PC-9 (cell line): ENCODE measurements around the gene SPATC1L. TPM values are rescaled to one million over a fixed set of nuclear protein-coding genes. Genes with fewer than 3 reads are reported as not detected.

Experiments
- BruUV-seq: library from RNA; stranded (reverse); fragments of 400-500 nt; replicated peaks from 2 replicates; lab custom pipeline; 2021; lab: Mats Ljungman, UMichigan
- CTCF ChIA-PET: fragments of 300-600 bp; sonication (Branson Sonifier 250); formaldehyde crosslinking; loops from one replicate; lab custom pipeline; 2022; ENCODE audit warnings: antibody characterized with exemption; lab: Charles Lee
- POLR2A ChIA-PET: fragments of 300-600 bp; sonication (Branson Sonifier 250); formaldehyde crosslinking; loops from one replicate; lab custom pipeline; 2022; ENCODE audit warnings: antibody characterized with exemption; ENCODE audit not compliant: unreplicated experiment; lab: Charles Lee
- DNase-seq, 2 experiments: peaks; one replicate each; pipeline versions ENCODE4 v3.0.0 to v3.0.0-alpha.2; 2015 to 2022; ENCODE audit warnings: mixed read lengths in 1 of 2
- H2AFZ ChIP-seq: fragments of 200-600 bp; sonication (generic); 2 replicates; pipeline ENCODE4 v1.8.1; 2017; ENCODE audit warnings: antibody characterized with exemption
- H3F3A ChIP-seq: fragments of 200-600 bp; sonication (generic); 2 replicates; pipeline ENCODE4 v1.8.1; 2017; ENCODE audit warnings: antibody characterized with exemption, mild to moderate bottlenecking, low read depth; ENCODE audit not compliant: insufficient read depth
- H3K27ac ChIP-seq: fragments of 200-600 bp; sonication (generic); 2 replicates; pipeline ENCODE4 v1.6.1; 2016; ENCODE audit warnings: mixed run types
- H3K27me3 ChIP-seq: fragments of 200-600 bp; sonication (generic); 2 replicates; pipeline ENCODE4 v1.6.1; 2016; ENCODE audit warnings: low read depth, mixed run types; ENCODE audit not compliant: insufficient read depth
- H3K36me3 ChIP-seq: fragments of 200-600 bp; sonication (generic); 2 replicates; pipeline ENCODE4 v1.6.1; 2016; ENCODE audit warnings: low read depth, mixed run types
- H3K4me1 ChIP-seq: fragments of 200-600 bp; sonication (generic); replicated peaks from 2 replicates; pipeline ENCODE4 v1.6.1; 2016; ENCODE audit warnings: mixed run types; ENCODE audit not compliant: insufficient read depth
- H3K4me2 ChIP-seq: fragments of 200-600 bp; sonication (generic); 2 replicates; pipeline ENCODE4 v1.6.1; 2017; ENCODE audit warnings: mixed run types
- H3K4me3 ChIP-seq: fragments of 200-600 bp; sonication (generic); 2 replicates; pipeline ENCODE4 v1.6.1; 2016; ENCODE audit warnings: mixed run types
- H3K79me2 ChIP-seq: fragments of 200-600 bp; sonication (generic); 2 replicates; pipeline ENCODE4 v1.6.1; 2017; ENCODE audit warnings: low read depth, mixed run types
- H3K9me2 ChIP-seq: fragments of 200-600 bp; sonication (generic); 2 replicates; pipeline ENCODE4 v1.8.1; 2017; ENCODE audit warnings: mild to moderate bottlenecking; ENCODE audit not compliant: insufficient read depth
- H3K9me3 ChIP-seq: fragments of 200-600 bp; sonication (generic); 2 replicates; pipeline ENCODE4 v1.8.1; 2016; ENCODE audit warnings: low read depth; ENCODE audit not compliant: insufficient read depth
- H4K20me1 ChIP-seq: fragments of 200-600 bp; sonication (generic); 2 replicates; pipeline ENCODE4 v1.8.1; 2017; ENCODE audit not compliant: insufficient read depth
- CTCF ChIP-seq: fragments of 200-600 bp; sonication (generic); conservative IDR thresholded peaks from 2 replicates; pipeline ENCODE4 v1.6.1; 2017; ENCODE audit warnings: mixed run types, antibody characterized with exemption, mild to moderate bottlenecking, moderate library complexity
- EZH2 ChIP-seq: fragments of 200-600 bp; sonication (generic); IDR thresholded peaks from 2 replicates; pipeline ENCODE4 v1.8.0; 2017; ENCODE audit warnings: antibody characterized with exemption, low read depth
- intact Hi-C: fragments of 100-400 bp; cut with micrococcal nuclease; formaldehyde crosslinking; loops from one replicate; pipeline ENCODE4 v1.10.0; 2022; ENCODE audit not compliant: unreplicated experiment
- total RNA-seq: library from RNA; stranded (reverse); gene quantifications from 2 replicates; pipeline ENCODE4 v1.2.3, GENCODE V29; 2021

The SPATC1L gene
- total RNA-seq, 1 experiment from 2014 or later: 32.7 TPM

- Histone ChIP-seq H4K20me1 (no peaks in the 10 kb centered on the region), H3K4me2 (no peak overlapping the region), H3K36me3 (no peaks in the 10 kb centered on the region), H3K79me2 (no peaks in the 10 kb centered on the region), H3F3A (no peaks in the 10 kb centered on the region), H3K4me3 (no peak overlapping the region), H3K27me3 (no peaks in the 10 kb centered on the region), H3K4me1 (no peaks in the 10 kb centered on the region), H2AFZ (no peak overlapping the region), H3K27ac (no peak overlapping the region), H3K9me2 (no peaks in the 10 kb centered on the region), H3K9me3 (no peaks in the 10 kb centered on the region)
- BruUV-seq: no TSS peak
- intact Hi-C loops: no loop called here
- no peak for DNase-seq
- CTCF ChIA-PET: interaction anchor here (0.8 kb wide), 1 partner anchor 22 kb away, joined by 3 read pairs; no protein-coding TSS in a partner anchor
- TF ChIP-seq EZH2 (no peak), CTCF (no peak)
- POLR2A ChIA-PET: no interaction called here
Measured at GRCh38 chr21:46121286-46122221, 62.7 kb downstream of the SPATC1L start.

- H3K4me3 ChIP-seq: no peak overlapping the region
- H3K27ac ChIP-seq: no peak overlapping the region
- H3K4me1 ChIP-seq: no peaks in the 10 kb centered on the region
- no peaks in the 10 kb centered on the region for H3K36me3 ChIP-seq
- no peaks in the 10 kb centered on the region for H3K9me3 ChIP-seq
- H4K20me1 ChIP-seq: no peaks in the 10 kb centered on the region
- no TSS peak for BruUV-seq
- H3K4me2 ChIP-seq: no peak overlapping the region
- no peaks in the 10 kb centered on the region for H3K79me2 ChIP-seq
- ChIA-PET POLR2A (no interaction called here), CTCF (no interaction called here)
- TF ChIP-seq CTCF: no peak
- no peak for TF ChIP-seq EZH2
- no peak overlapping the region for H2AFZ ChIP-seq
- no peaks in the 10 kb centered on the region for H3K9me2 ChIP-seq
- no peaks in the 10 kb centered on the region for H3F3A ChIP-seq
- intact Hi-C loops: no loop called here
- DNase-seq: no peak
- H3K27me3 ChIP-seq: no peaks in the 10 kb centered on the region
Measured at GRCh38 chr21:46120301-46121285, 63.7 kb downstream of the SPATC1L start.

DNA sequence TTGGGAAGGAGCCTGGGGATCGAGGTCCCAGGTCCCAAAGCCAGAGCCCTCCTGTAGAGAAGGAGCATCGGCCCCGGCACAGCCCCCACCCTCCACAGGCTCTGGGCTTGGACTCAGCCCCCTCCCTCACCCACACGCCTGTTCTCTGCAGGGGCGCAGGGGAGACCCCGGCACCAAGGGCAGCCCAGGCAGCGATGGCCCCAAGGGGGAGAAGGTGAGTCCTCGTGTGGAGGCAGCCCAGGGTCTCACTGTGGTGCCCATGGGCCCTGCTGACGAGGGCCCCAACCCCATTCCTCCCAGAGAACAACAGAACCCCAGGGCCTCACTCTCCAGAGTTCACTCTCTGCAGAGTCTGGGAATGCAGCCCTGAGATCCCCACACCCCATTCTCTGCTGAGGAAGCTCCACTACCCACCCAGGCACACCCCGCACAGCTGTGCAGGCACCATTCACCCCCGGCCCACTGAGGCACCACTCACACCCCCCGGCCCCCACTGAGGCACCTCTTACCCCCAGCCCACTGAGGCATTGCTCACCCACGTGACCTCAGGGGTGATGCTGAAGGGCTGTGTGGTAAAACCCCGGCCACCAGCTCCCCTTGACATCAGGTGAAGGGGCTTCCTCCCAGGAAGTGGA is 64.5 kb downstream of the SPATC1L start:
- Histone ChIP-seq H3K4me2 (no peak overlapping the region), H3K4me1 (no peaks in the 10 kb centered on the region), H4K20me1 (no peaks in the 10 kb centered on the region), H3K79me2 (no peaks in the 10 kb centered on the region), H3K9me3 (no peaks in the 10 kb centered on the region), H3K27ac (no peak overlapping the region), H3K36me3 (no peaks in the 10 kb centered on the region), H2AFZ (no peak overlapping the region), H3K27me3 (no peaks in the 10 kb centered on the region), H3F3A (no peaks in the 10 kb centered on the region), H3K4me3 (no peak overlapping the region), H3K9me2 (no peaks in the 10 kb centered on the region)
- intact Hi-C loops: no loop called here
- POLR2A ChIA-PET: no interaction called here
- DNase-seq: no peak
- TF ChIP-seq EZH2 (no peak), CTCF (no peak)
- BruUV-seq: no TSS peak
- CTCF ChIA-PET: no interaction called here
